Subcutaneous abdominal adipose tissue (tissue), 5 donors: ENCODE data around the gene ARVCF.

Source experiments
- H3K27ac ChIP-seq: one replicate; pipeline ENCODE4 v1.7.0; 2013; ENCODE audit warnings: low read depth, mild to moderate bottlenecking, inconsistent platforms, low read length, moderate library complexity
- H3K27me3 ChIP-seq, 5 donors: one replicate each; pipeline ENCODE4 v1.7.0; 2013; ENCODE audit warnings: low read length in 5 of 5, inconsistent platforms in 1 of 5; ENCODE audit not compliant: control insufficient read depth in 5 of 5, insufficient read depth in 4 of 5
- H3K36me3 ChIP-seq, 5 donors: one replicate each; pipeline ENCODE4 v1.7.0; 2013; ENCODE audit warnings: low read length in 5 of 5; ENCODE audit not compliant: control insufficient read depth in 5 of 5, insufficient read depth in 5 of 5
- H3K4me1 ChIP-seq, 5 donors: one replicate each; pipeline ENCODE4 v1.7.0; 2013; ENCODE audit warnings: low read length in 5 of 5, mild to moderate bottlenecking in 3 of 5, moderate library complexity in 1 of 5; ENCODE audit not compliant: control insufficient read depth in 5 of 5, insufficient read depth in 5 of 5
- H3K4me3 ChIP-seq, 5 donors: one replicate each; pipeline ENCODE4 v1.7.0; 2013; ENCODE audit warnings: low read length in 5 of 5, low read depth in 1 of 5
- H3K9ac ChIP-seq, 5 donors: one replicate each; pipeline ENCODE4 v1.7.0; 2013; ENCODE audit warnings: low read length in 5 of 5, mild to moderate bottlenecking in 4 of 5, moderate library complexity in 3 of 5
- H3K9me3 ChIP-seq, 5 donors: one replicate each; pipeline ENCODE4 v1.7.0; 2013; ENCODE audit warnings: low read length in 5 of 5; ENCODE audit not compliant: control insufficient read depth in 5 of 5
- donor health status: healthy.
- donor health status: healthy.
- donor health status: healthy.
- donor health status: healthy.
- donor health status: healthy.

Gene ARVCF

DNA sequence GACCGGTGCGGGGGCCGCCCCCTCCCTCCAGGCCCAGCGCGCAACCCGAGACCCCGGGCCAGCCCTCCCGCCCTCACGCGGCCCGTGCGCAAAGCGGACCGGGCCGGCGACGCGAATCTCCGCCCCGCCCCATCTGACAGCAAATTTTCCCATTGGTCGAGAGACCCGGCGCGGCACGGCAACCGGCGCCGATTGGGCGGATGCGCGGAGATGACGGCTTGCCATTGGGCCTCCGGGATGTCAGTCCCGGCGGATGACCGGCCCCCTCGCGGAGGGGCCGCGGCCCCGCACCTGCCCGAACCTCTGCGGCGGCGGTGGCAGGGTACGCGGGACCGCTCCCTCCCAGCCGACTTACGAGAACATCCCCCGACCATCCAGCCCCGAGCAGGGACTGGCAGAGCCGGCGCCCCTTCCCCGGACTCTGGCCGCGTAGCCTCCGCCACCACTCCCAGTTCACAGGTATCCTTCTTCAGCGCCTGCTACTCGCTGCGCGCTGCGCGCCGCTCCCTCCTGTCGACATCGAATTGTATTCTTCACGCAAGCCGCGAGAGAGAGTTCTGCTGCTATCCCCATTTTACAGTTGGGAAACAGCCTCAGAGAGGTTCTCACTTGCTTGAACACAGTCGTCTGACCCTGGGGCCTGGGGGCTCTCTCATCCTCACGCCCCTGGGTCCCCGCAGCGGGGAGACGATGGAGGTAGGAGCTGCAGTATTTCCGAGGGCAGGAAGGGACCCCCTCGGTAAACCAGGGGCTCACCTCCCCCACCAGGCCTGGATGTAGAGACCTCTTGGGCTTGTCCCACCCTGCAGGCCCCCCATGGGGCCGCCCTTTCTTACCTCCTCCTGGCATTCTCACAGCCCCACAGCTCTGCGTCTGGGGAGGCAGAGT, at the start of gene ARVCF:
Gene ARVCF, minus strand, starts transcription at position 90 of the 888 bp plus-strand sequence. CDS start 26,029 bp downstream, outside the sequence.
- Histone ChIP-seq H3K9me3 (no peaks in the 10 kb centered on the region), H3K9ac (peak within 1 kb of the TSS in 4 of 5 donors; percentile 18 to 77 (median 60)), H3K4me1 (peaks cover 7 to 49% (median 42%) of the 10 kb centered on the region in 5 donors)

DNA sequence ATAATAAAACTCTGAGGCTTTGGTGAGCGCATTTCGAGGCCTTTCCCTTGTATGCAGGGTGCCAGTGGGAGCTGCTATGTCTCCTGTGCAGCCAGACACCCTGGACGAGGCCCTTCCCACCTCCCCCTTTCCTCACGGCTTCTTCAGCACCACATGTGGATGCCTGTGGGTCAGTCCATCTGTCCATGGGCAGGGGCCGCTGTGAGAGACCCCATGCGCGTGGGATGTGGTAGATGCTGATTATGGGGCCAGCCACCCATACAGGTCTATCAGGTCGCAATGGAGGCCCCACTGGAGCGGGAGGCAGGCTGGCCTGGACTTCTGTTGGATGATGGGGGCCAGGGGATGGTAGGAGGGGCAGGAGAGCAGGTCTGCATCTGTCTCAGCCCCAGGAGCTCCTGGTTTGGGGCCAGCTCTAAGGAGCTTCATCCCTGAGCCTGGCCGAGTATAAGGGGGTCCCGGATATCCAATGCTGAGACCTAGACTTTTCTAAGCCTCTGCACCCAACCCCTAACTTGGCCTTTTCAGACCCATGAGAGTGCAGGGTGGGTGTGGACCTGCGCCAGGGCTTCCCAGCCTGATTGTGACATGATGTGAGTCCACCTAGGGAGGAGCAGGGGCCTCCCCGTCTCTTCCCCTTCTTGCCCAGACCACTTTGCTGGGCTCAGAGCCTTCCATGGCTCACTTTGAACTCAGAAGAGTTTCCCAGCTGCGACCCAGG, 49.4 kb upstream of the ARVCF start:
- Histone ChIP-seq H3K27me3 (no peaks in the 10 kb centered on the region), H3K9me3 (no peaks in the 10 kb centered on the region), H3K4me3 (no peak overlapping the region), H3K36me3 (peaks cover 0 to 50% (median 41%) of the 10 kb centered on the region in 5 donors), H3K9ac (no peak overlapping the region), H3K27ac (no peak overlapping the region), H3K4me1 (peaks cover 0 to 10% (median 3%) of the 10 kb centered on the region in 5 donors)

More for the DNA sequence above, at the start of gene ARVCF:
- Histone ChIP-seq H3K4me3 (peak within 1 kb of the TSS; percentile 1 to 83 (median 77)), H3K36me3 (no peaks in the 10 kb centered on the region), H3K27me3 (peaks cover 0 to 4% (median 0%) of the 10 kb centered on the region in 5 donors), H3K27ac (no peak within 1 kb of the TSS)

DNA sequence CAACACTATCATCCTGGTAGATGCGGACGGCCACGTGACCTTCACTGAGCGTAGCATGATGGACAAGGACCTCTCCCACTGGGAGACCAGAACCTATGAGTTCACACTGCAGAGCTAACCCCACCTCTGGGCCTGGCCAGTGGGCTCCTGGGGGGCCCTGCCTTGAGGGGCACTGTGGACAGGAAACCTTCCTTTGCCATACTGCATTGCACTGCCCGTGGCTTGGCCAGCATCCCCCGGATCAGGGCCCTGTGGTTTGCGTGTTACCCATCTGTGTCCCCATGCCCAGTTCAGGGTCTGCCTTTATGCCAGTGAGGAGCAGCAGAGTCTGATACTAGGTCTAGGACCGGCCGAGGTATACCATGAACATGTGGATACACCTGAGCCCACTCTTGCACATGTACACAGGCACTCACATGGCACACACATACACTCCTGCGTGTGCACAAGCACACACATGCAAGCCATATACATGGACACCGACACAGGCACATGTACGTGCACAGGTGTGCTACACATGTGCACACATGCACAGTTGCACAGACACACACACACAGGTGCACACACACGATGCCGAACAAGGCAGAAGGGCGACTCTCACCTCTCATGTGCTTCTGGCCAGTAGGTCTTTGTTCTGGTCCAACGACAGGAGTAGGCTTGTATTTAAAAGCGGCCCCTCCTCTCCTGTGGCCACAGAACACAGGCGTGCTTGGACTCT, 48.1 kb upstream of the ARVCF start:
- Histone ChIP-seq H3K4me1 (peaks cover 0 to 13% (median 3%) of the 10 kb centered on the region in 5 donors), H3K27me3 (no peaks in the 10 kb centered on the region), H3K36me3 (peaks cover 0 to 58% (median 46%) of the 10 kb centered on the region in 5 donors), H3K27ac (no peak overlapping the region), H3K4me3 (no peak overlapping the region), H3K9ac (no peak overlapping the region), H3K9me3 (no peaks in the 10 kb centered on the region)

- no peak overlapping the region for H3K4me3 ChIP-seq
- H3K9ac ChIP-seq, result no peak overlapping the region
- no peak overlapping the region for H3K27ac ChIP-seq
- no peaks in the 10 kb centered on the region for H3K9me3 ChIP-seq
- no peaks in the 10 kb centered on the region for H3K27me3 ChIP-seq
- H3K4me1 ChIP-seq, result peaks cover 0 to 13% (median 3%) of the 10 kb centered on the region in 5 donors
- H3K36me3 ChIP-seq, result peaks cover 0 to 61% (median 48%) of the 10 kb centered on the region in 5 donors
These were observed 47.5 kb upstream of the ARVCF start for GRCh38 chr22:20064140-20064480.

GRCh38 chr22:20063271-20064139, 46.9 kb upstream of the ARVCF start:
- Histone ChIP-seq H3K9ac (no peak overlapping the region), H3K36me3 (peaks cover 0 to 67% (median 50%) of the 10 kb centered on the region in 5 donors), H3K4me1 (peaks cover 0 to 13% (median 3%) of the 10 kb centered on the region in 5 donors), H3K9me3 (no peaks in the 10 kb centered on the region), H3K4me3 (no peak overlapping the region), H3K27me3 (no peaks in the 10 kb centered on the region), H3K27ac (no peak overlapping the region)

DNA sequence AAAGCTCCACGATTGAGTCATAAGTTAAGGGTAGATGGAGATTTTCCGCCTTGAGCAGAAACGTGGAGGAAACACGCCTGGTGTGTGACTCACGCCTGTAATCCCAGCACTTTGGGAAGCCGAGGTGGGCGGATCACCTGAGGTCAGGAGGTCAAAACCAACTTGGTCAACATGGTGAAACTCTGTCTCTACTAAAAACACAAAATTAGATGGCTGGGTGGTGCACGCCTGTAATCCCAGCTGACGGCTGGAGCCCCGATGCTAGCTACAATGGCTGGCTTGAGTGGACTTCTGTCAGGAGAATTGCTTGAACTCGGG, 46.1 kb upstream of the ARVCF start:
- H3K27me3 ChIP-seq, result no peaks in the 10 kb centered on the region
- no peak overlapping the region for H3K27ac ChIP-seq
- H3K9me3 ChIP-seq, result no peaks in the 10 kb centered on the region
- peaks cover 0 to 13% (median 3%) of the 10 kb centered on the region in 5 donors for H3K4me1 ChIP-seq
- no peak overlapping the region for H3K9ac ChIP-seq
- no peak overlapping the region for H3K4me3 ChIP-seq
- H3K36me3 ChIP-seq, result peaks cover 0 to 74% (median 54%) of the 10 kb centered on the region in 5 donors

GRCh38 chr22:20062043-20062765, 45.6 kb upstream of the ARVCF start:
- no peak overlapping the region for H3K9ac ChIP-seq
- H3K9me3 ChIP-seq, result no peaks in the 10 kb centered on the region
- no peak overlapping the region for H3K4me3 ChIP-seq
- peaks cover 0 to 79% (median 60%) of the 10 kb centered on the region in 5 donors for H3K36me3 ChIP-seq
- H3K27ac ChIP-seq, result peak overlapping the region; percentile 16
- peaks cover 0 to 13% (median 3%) of the 10 kb centered on the region in 5 donors for H3K4me1 ChIP-seq
- no peaks in the 10 kb centered on the region for H3K27me3 ChIP-seq

DNA sequence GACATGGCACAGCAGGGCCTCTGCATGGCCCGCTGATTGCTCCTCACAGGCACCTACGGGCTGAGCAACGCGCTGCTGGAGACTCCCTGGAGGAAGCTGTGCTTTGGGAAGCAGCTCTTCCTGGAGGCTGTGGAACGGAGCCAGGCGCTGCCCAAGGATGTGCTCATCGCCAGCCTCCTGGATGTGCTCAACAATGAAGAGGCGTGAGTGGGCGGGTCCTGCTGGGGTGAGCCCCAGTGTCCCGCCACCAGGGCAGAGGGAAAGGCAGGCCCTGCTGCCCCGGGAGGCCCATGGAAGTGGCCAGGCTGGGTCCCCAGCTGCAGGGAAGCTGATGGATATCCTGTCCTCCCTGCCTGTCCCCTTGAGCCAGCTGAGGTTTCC, 44.8 kb upstream of the ARVCF start:
- H3K27ac ChIP-seq, result peak overlapping the region; percentile 16
- no peak overlapping the region for H3K9ac ChIP-seq
- H3K36me3 ChIP-seq, result peaks cover 0 to 86% (median 67%) of the 10 kb centered on the region in 5 donors
- H3K4me3 ChIP-seq, result no peak overlapping the region
- H3K4me1 ChIP-seq, result peaks cover 0 to 13% (median 3%) of the 10 kb centered on the region in 5 donors
- H3K9me3 ChIP-seq, result no peaks in the 10 kb centered on the region
- no peaks in the 10 kb centered on the region for H3K27me3 ChIP-seq
